ENCODE results near the gene WNT11. TPM values are rescaled to one million over a fixed set of nuclear protein-coding genes. Genes with fewer than 3 reads are reported as not detected.

Gene WNT11
- total and polyA plus RNA-seq, 2 of the 13 experiments (the other 11 are each of a cell fraction or from before 2014, with no cell fraction given): 0.34 to 0.66 TPM

DNA sequence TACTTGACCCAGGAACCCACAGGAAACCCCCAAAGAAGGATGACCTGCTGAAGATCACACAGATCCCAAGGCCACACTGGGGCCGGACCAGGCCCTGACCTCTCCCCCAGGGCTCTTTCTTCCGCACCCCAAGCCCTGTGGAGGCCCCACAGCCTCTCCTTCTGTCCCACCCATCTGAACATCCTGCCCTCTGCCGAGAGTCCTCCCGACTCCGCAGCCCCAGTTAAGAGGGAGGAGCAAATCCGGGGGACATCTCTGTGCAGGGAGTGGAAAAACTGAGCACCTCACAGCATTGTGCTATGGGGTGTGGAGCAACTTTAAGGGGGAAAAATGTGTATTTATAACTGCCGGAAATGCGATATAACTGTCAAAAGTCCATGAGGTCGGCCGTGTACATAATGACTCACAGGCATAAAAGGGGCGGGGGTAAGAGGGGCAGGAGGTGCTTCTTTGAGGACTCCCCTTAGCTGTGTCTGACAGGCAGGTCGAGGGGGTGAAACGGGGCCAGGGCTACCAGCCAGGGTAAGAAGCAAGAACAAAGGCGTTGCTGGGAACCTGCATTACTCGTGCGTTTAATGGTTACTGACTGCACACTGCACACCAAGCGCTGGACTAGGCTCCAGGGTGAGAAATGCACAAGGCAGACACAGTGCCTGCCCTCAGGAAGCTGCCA, 57.2 kb downstream of the WNT11 start (continued):
- TF ChIP-seq, protein P1, sequence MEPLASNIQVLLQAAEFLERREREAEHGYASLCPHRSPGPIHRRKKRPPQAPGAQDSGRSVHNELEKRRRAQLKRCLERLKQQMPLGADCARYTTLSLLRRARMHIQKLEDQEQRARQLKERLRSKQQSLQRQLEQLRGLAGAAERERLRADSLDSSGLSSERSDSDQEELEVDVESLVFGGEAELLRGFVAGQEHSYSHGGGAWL (CRISPR knock-in tag; IDR thresholded peaks at IDR 0.05): no peak
- TF ChIP-seq KDM6A (CRISPR knock-in tag; IDR thresholded peaks at IDR 0.05; ENCODE audit: low read depth) (no peak), ZFP37 (CRISPR knock-in tag; IDR thresholded peaks at IDR 0.05; ENCODE audit: borderline replicate concordance) (no peak), ZNF891 (CRISPR knock-in tag; IDR thresholded peaks at IDR 0.05) (no peak), EED (CRISPR knock-in tag; IDR thresholded peaks at IDR 0.05) (no peak), MAFK (conservative IDR thresholded peaks at IDR 0.05 in 1 of 2, IDR thresholded peaks at IDR 0.05 in 1 of 2; ENCODE audit: low read length in 2 of 2) (no peak), ZNF569 (CRISPR knock-in tag; IDR thresholded peaks at IDR 0.05; ENCODE audit: borderline replicate concordance) (no peak), KAT2B (IDR thresholded peaks at IDR 0.05; ENCODE audit: borderline replicate concordance, low read depth, low read length) (no peak), ZSCAN31 (CRISPR knock-in tag; IDR thresholded peaks at IDR 0.05; ENCODE audit: low read depth) (no peak), MYC (CRISPR knock-in tag; IDR thresholded peaks at IDR 0.05; ENCODE audit: borderline replicate concordance) (peak; percentile 33; the same call in 1 of the 2 replicates), RFX1 (IDR thresholded peaks at IDR 0.05) (no peak), JUND (CRISPR knock-in tag; IDR thresholded peaks at IDR 0.05) (peak; percentile 76), KDM4B (CRISPR knock-in tag; IDR thresholded peaks at IDR 0.05) (no peak), ZNF749 (CRISPR knock-in tag; IDR thresholded peaks at IDR 0.05; ENCODE audit: borderline replicate concordance) (no peak), TRIM24 (CRISPR knock-in tag; IDR thresholded peaks at IDR 0.05) (no peak)
- TF ChIP-seq, protein P2, sequence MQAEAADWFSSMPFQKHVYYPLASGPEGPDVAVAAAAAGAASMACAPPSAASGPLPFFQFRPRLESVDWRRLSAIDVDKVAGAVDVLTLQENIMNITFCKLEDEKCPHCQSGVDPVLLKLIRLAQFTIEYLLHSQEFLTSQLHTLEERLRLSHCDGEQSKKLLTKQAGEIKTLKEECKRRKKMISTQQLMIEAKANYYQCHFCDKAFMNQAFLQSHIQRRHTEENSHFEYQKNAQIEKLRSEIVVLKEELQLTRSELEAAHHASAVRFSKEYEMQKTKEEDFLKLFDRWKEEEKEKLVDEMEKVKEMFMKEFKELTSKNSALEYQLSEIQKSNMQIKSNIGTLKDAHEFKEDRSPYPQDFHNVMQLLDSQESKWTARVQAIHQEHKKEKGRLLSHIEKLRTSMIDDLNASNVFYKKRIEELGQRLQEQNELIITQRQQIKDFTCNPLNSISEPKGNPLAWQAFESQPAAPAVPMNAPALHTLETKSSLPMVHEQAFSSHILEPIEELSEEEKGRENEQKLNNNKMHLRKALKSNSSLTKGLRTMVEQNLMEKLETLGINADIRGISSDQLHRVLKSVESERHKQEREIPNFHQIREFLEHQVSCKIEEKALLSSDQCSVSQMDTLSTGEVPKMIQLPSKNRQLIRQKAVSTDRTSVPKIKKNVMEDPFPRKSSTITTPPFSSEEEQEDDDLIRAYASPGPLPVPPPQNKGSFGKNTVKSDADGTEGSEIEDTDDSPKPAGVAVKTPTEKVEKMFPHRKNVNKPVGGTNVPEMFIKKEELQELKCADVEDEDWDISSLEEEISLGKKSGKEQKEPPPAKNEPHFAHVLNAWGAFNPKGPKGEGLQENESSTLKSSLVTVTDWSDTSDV (CRISPR knock-in tag; IDR thresholded peaks at IDR 0.05): no peak
- TF ChIP-seq, protein P3, sequence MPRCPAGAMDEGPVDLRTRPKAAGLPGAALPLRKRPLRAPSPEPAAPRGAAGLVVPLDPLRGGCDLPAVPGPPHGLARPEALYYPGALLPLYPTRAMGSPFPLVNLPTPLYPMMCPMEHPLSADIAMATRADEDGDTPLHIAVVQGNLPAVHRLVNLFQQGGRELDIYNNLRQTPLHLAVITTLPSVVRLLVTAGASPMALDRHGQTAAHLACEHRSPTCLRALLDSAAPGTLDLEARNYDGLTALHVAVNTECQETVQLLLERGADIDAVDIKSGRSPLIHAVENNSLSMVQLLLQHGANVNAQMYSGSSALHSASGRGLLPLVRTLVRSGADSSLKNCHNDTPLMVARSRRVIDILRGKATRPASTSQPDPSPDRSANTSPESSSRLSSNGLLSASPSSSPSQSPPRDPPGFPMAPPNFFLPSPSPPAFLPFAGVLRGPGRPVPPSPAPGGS (CRISPR knock-in tag; IDR thresholded peaks at IDR 0.05): no peak
- TF ChIP-seq, protein P4, sequence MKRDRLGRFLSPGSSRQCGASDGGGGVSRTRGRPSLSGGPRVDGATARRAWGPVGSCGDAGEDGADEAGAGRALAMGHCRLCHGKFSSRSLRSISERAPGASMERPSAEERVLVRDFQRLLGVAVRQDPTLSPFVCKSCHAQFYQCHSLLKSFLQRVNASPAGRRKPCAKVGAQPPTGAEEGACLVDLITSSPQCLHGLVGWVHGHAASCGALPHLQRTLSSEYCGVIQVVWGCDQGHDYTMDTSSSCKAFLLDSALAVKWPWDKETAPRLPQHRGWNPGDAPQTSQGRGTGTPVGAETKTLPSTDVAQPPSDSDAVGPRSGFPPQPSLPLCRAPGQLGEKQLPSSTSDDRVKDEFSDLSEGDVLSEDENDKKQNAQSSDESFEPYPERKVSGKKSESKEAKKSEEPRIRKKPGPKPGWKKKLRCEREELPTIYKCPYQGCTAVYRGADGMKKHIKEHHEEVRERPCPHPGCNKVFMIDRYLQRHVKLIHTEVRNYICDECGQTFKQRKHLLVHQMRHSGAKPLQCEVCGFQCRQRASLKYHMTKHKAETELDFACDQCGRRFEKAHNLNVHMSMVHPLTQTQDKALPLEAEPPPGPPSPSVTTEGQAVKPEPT (CRISPR knock-in tag; IDR thresholded peaks at IDR 0.05; ENCODE audit: low read depth): no peak
- TF ChIP-seq, protein P5, sequence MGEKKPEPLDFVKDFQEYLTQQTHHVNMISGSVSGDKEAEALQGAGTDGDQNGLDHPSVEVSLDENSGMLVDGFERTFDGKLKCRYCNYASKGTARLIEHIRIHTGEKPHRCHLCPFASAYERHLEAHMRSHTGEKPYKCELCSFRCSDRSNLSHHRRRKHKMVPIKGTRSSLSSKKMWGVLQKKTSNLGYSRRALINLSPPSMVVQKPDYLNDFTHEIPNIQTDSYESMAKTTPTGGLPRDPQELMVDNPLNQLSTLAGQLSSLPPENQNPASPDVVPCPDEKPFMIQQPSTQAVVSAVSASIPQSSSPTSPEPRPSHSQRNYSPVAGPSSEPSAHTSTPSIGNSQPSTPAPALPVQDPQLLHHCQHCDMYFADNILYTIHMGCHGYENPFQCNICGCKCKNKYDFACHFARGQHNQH (CRISPR knock-in tag; IDR thresholded peaks at IDR 0.05): no peak
- TF ChIP-seq, protein P6, sequence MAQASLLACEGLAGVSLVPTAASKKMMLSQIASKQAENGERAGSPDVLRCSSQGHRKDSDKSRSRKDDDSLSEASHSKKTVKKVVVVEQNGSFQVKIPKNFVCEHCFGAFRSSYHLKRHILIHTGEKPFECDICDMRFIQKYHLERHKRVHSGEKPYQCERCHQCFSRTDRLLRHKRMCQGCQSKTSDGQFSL (CRISPR knock-in tag; IDR thresholded peaks at IDR 0.05): no peak
- TF ChIP-seq, protein P7, sequence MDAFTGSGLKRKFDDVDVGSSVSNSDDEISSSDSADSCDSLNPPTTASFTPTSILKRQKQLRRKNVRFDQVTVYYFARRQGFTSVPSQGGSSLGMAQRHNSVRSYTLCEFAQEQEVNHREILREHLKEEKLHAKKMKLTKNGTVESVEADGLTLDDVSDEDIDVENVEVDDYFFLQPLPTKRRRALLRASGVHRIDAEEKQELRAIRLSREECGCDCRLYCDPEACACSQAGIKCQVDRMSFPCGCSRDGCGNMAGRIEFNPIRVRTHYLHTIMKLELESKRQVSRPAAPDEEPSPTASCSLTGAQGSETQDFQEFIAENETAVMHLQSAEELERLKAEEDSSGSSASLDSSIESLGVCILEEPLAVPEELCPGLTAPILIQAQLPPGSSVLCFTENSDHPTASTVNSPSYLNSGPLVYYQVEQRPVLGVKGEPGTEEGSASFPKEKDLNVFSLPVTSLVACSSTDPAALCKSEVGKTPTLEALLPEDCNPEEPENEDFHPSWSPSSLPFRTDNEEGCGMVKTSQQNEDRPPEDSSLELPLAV (CRISPR knock-in tag; conservative IDR thresholded peaks at IDR 0.05; ENCODE audit: low read depth): no peak
